Prostate gland (tissue), 2 donors: ENCODE data around the gene UGT1A6.

Source experiments
- POLR2A ChIP-seq: fragments of 450-650 bp; IDR thresholded peaks from one replicate; pipeline ENCODE4 v1.6.1; 2016; ENCODE audit warnings: antibody characterized with exemption, mild to moderate bottlenecking
- TF ChIP-seq, protein P1 (sequence below), 4 experiments: fragments of 200-600 bp in 2 of 4; fragments of 450-650 bp in 2 of 4; sonication (generic) in 2 of 4; IDR thresholded peaks; 1 replicate in 3 of 4; 2 replicates in 1 of 4; pipeline ENCODE4 v1.5.1; 2016 to 2019; ENCODE audit warnings: antibody characterized with exemption in 4 of 4, mild to moderate bottlenecking in 2 of 4, moderate library complexity in 2 of 4

DNA sequence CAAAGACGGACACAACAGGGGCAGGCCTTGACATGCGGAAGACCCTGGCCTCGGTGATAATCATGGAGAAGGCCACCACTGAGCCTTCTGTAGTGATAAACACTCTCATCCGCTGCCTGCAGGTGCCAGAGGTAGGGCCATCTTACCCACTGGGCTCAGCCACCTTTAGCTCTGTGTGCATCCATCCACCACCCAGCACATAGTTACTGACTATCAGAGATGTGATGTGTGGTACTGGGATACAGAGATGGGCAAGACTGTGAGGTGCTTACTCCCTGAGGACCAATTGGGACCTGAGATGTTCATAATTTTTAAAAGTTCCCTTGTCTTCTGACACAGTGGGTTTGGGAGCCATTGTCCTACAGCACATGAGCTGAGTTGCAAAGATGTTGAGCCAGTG lies 87.0 kb downstream of the UGT1A6 start:
- TF ChIP-seq, protein P1, sequence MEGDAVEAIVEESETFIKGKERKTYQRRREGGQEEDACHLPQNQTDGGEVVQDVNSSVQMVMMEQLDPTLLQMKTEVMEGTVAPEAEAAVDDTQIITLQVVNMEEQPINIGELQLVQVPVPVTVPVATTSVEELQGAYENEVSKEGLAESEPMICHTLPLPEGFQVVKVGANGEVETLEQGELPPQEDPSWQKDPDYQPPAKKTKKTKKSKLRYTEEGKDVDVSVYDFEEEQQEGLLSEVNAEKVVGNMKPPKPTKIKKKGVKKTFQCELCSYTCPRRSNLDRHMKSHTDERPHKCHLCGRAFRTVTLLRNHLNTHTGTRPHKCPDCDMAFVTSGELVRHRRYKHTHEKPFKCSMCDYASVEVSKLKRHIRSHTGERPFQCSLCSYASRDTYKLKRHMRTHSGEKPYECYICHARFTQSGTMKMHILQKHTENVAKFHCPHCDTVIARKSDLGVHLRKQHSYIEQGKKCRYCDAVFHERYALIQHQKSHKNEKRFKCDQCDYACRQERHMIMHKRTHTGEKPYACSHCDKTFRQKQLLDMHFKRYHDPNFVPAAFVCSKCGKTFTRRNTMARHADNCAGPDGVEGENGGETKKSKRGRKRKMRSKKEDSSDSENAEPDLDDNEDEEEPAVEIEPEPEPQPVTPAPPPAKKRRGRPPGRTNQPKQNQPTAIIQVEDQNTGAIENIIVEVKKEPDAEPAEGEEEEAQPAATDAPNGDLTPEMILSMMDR (IDR thresholded peaks at IDR 0.05), result no peak
- no peak for TF ChIP-seq POLR2A
